T-helper 2 cell treated with Interferon-gamma antibody and Interleukin-4, amounts not matched to agents 100 ng/mL and 5 ng/mL, for 36 hours (primary cell): Measurements from ENCODE around the gene POLDIP3. TPM values are rescaled to one million over a fixed set of nuclear protein-coding genes. Genes with fewer than 3 reads are reported as not detected.
"Not testable (repeated sequence)": the region's sequence is repeated elsewhere in the genome, so short reads cannot be mapped to it uniquely, and the experiment has no call there.

Source experiments
- intact Hi-C: fragments of 100-400 bp; cut with micrococcal nuclease; formaldehyde crosslinking; loops from one replicate; pipeline ENCODE4 v1.15.1; 2023
- total RNA-seq: library from RNA; stranded (reverse); gene quantifications from 2 replicates; pipeline ENCODE4 v1.2.3, GENCODE V29; 2022

POLDIP3 gene
- total RNA-seq, 1 donor from 2014 or later, result 87.7 TPM

DNA sequence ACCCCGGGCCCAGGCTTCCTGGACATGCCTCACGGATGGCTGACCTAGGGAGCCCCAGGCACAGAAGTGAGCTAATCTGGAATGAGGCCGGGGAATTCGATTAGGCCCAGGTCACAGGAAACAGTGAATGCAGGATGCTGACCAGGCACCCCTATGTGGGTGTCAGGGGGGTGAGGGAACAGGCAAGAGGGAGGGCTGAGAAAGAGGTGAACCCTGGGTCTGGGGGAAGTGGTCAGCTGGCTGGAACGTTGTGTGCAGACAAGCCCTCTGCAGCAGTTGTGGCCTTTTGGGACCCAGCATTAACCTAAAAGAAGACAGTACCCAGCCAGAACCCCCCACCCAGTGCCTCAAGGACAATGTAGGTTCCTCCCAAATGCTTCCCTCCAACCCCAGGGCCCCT is 52.8 kb downstream of the POLDIP3 start:
- intact Hi-C loops, result no loop called here

DNA sequence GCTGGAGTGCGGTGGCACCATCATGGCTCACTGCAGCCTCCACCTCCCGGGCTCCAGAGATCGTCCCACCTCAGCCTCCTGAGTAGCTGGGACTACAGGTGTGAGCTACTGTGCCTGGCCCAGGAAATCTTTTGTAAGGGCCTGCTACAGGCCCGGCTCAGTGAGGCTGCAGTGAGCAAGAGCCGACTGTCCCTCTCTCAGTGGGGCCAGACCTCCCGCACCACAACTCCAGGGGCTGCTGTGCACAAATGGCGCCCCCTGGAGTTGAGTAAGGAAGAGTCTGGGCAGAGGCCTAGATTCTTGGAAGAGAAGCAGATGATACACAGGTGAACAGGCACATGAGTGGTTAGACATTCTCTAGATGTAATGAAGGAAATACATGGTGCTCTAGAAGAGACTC is 53.9 kb downstream of the POLDIP3 start:
- intact Hi-C loops, result no loop called here

DNA sequence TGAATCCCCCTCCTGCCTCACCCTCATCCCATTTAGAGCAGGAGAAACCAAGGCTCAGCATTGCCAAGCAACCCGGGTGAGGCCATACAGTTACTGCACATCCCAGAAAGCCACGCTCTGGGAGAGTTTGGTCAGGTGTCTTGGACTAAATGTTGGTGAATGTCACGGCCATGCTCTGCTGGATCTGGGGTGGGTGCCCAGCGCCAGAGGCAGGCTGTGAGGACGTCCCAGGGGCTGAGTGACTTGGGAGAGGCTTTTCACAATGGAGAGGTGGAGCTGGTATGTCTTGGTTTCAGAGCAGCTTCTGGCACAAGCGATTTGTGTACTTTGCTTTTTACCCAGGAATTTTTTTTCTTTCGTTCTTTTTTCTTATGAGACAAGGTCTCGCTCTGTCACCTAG is 54.3 kb downstream of the POLDIP3 start:
- intact Hi-C loops, result no loop called here

- intact Hi-C loops, result loop anchor here (2.0 to 10.0 kb wide), 3 partner anchors 29 to 61 kb away; partner anchors contain the start of gene POLDIP3
These were observed 61.0 kb downstream of the POLDIP3 start, which contains the start of gene SERHL2 for GRCh38 chr22:42553475-42554361. SERHL2 (plus strand) TSS chr22:42553956; CDS start chr22:42554021, 65 bp downstream.

DNA sequence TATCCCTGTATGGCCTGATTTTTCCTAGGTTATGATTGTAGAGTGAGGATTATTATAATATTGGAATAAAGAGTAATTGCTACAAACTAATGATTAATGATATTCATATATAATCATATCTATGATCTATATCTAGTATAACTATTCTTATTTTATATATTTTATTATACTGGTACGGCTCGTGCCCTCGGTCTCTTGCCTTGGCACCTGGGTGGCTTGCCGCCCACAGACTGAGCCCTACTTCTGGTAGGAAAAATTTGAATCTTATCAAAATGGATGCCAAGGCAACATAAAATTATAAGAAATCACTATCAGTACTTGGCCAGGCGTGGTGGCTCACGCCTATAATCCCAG is 62.4 kb downstream of the POLDIP3 start:
- intact Hi-C loops, result loop anchor here (2.0 to 10.0 kb wide), 3 partner anchors 31 to 63 kb away; partner anchors contain the start of gene POLDIP3

DNA sequence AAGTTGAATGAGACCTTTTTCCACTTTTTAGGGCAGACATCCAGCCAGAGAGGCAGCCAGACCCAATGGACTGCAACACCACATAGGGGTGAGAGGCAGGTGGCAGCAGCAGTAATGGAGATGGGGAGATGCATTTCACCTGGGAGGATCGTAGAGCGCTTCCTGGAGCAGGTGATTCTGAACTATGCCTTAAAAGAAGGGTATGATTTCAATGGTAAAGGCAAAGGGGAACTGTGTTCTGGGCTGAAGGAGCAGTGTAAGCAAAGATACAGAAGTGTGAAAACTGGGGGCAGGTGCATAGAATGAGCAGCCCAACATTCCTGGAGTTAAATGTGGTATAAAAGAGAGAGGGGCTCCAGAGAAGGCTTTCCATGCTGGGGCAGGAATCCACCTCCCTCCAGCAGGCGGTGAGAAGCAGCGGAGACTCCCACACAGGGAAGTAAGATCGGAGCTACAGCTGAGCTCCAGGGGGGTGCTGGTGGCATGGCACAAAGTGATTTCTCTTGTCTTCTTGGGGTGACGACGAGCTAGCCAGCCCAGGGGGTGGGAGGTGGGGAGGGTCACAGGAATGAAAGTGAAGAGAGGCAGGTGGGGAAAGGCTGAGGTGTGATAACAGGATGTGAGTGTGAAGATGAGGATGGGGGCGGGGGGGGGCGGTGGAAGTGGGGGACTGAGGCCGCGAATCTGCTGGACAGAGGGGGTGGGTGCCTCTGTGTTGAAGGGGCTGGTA is 65.2 kb downstream of the POLDIP3 start:
- intact Hi-C loops, result loop anchor here (2.0 to 10.0 kb wide), 3 partner anchors 17 to 65 kb away; partner anchors contain the start of gene POLDIP3

DNA sequence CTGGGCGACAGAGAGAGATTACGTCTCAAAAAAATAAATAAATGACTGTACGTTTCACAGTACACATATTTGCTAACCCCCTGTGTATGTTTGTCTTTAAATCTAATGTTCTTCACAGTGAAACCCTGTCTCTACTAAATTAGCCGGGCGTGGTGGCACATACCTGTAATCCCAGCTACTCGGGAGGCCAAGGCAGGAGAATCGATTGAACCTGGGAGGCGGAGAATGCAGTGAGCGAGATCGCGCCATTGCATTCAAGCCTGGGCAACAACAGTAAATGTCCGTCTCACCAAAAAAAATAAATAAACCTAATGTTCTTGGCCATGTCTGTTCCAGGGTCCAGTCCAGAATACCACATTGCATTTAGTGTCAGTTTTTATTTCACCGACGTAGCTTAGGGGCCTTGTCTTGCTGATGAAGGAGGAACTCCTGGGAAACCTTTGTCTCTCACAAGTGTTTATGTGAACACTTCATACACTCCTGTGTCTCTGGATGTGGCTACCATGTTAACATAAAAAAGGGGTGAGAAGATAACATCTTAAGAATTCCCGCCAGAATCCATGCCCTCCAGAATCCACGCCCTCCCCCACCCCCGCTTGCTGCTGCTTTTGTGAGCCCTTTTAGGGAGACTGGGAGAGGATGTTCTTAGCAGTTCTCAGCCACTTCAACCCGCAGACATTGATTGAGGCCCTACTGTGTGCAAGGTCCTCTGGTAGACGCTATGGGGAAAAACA is 65.9 kb downstream of the POLDIP3 start:
- intact Hi-C loops, result no loop called here

DNA sequence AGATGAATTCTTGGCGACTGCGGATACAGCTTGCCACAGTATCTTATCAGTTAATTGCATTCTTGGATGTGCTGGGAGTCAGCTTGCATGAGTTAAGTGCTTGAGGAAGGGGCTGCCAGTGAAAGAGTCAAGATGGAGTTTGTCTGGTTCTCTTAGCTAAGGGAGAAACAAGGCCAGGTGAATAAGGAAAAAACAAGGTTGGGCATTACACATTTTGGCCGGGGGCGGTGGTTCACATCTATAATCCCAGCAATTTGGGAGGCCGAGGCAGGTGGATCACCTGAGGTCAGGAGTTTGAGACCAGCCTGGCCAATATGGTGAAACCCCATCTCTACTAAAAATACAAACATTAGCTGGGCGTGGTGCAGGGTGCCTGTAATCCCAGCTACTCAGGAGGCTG is 66.6 kb downstream of the POLDIP3 start:
- intact Hi-C loops, result not testable (repeated sequence)

GRCh38 chr22:42547562-42547961 is 67.1 kb downstream of the POLDIP3 start:
- intact Hi-C loops, result no loop called here

- intact Hi-C loops, result no loop called here
These were observed 70.0 kb downstream of the POLDIP3 start for GRCh38 chr22:42544686-42545085.

- intact Hi-C loops, result not testable (repeated sequence)
These were observed 75.4 kb downstream of the POLDIP3 start for GRCh38 chr22:42539236-42539771.

DNA sequence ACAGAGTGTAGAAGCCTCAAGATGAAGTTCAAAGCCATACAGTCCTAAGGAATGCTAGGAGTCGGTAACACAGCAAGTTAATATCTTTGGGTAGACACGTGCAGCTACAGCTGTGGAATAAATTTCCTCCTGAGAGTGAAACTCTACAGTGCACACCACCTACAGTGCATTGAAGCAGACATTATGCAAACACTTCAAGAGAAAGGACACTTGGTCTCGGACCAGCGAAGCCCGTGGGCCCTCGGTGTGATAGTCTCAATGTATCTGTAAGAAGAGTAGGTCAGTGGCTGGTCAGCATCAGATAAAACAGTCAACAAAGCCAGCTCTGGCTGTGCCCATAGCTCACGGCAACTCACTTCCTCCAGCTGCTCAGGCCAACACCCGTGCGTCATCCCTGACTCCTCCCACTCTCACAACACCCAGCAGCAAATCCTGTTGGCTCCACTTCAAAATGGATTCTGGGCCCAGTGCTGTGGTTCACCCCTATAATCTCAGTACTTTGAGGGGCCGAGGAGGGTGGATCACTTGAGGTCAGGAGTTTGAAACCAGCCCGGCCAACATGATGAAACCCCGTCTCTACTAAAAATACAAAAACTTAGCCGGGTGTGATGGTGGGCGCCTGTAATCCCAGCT is 77.4 kb downstream of the POLDIP3 start:
- intact Hi-C loops, result not testable (repeated sequence)

DNA sequence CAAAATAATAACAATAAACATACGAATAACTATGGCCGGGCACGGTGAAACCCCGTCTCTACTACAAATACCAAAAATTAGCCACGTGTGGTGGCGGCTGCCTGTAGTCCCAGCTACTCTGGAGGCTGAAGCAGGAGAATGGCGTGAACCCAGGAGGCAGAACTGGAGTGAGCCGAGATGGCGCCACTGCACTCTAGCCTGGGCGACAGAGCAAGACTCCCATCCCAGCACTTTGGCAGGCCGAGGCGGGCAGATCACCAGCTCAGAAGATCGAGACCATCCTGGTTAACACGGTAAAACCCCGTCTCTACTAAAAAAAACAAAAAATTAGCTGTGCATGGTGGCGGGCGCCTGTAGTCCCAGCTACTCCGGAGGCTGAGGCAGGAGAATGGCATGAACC is 78.0 kb downstream of the POLDIP3 start:
- intact Hi-C loops, result not testable (repeated sequence)

DNA sequence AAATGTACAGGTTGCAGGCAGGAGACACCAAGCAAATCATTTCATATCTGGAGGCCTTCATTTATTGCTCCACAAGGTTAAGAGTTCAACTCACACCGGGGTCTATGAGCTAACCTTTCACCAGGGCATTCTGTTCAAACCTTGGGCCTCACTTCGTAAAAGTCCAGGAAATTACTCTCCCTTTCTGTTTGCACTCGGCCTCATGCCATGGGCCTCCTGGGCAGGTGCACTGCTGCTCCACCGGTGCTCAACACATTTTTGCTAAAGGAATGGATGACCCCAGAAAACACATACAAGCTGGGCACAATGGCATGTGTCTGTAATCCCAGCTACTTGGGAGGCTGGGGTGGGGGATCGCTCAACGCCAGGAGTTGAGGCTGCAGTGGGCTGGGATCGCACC is 78.5 kb downstream of the POLDIP3 start:
- intact Hi-C loops, result no loop called here

- intact Hi-C loops, result not testable (repeated sequence)
These were observed 79.5 kb downstream of the POLDIP3 start for GRCh38 chr22:42535082-42535731.

Other genes starting within 250 kb of the POLDIP3 start
- gene NFAM1, start 182.5 kb downstream of the POLDIP3 start, total RNA-seq, result 0.05 and 0.11 TPM in 2 replicates
- gene RRP7A, start 95.1 kb downstream of the POLDIP3 start, total RNA-seq, result 76.9 and 81.2 TPM in 2 replicates
- gene SERHL2, start 60.9 kb downstream of the POLDIP3 start, total RNA-seq, result 0.86 and 1.0 TPM in 2 replicates
- gene ATP5MGL, start 25.7 kb upstream of the POLDIP3 start, total RNA-seq, result 0.86 and 0.98 TPM in 2 replicates
- gene CYB5R3, start 34.5 kb upstream of the POLDIP3 start, total RNA-seq, result 70.7 and 71.1 TPM in 2 replicates
- gene A4GALT, start 106.0 kb upstream of the POLDIP3 start, total RNA-seq, result not detected in 2 replicates
- 36.9 and 38.0 TPM in 2 replicates for gene ARFGAP3, start 242.4 kb upstream of the POLDIP3 start, total RNA-seq